Measurements from ENCODE around the gene NELFCD. TPM values are rescaled to one million over a fixed set of nuclear protein-coding genes. Genes with fewer than 3 reads are reported as not detected.
"Not testable (repeated sequence)": the region's sequence is repeated elsewhere in the genome, so short reads cannot be mapped to it uniquely, and the experiment has no call there.

The NELFCD gene
- total RNA-seq, 1 donor from 2014 or later, result 30.6 TPM

DNA sequence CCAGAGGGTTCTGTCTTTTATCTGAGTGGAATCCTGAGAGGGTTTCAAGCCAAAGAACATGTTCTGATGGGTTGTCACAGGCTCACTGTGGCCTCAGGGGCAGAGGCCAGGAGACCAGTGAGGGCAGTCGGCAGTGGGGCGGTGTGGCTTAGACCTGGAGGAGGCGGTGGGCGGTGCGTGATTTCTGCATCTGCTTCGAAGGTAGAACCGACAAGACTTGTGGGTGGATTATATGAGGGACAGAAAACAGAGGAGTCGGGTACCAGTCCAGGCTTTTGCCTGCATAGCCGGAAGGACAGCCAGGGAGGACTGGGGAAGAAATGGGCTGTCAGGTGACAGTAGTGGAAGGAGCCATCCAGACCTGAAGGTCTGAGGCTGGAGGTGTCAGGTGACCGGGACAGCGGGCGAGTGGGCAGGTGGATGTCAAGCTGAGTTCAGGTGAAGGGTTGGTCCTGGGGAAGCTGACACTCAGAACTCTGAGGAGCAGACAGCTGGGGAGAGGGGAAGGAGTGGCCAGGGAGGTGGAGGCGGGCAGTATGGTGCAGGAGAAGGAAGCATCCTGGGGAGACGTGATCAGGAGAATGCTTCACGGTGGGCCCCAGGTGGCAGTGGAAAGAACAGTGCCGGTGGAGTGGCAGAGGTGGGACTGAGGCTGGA, 22.9 kb downstream of the NELFCD start:
- intact Hi-C loops (cut with DNase I), result loop anchor here (2.0 kb wide), 1 partner anchor 21 kb away; no protein-coding TSS in a partner anchor
- DNase-seq (ENCODE audit: missing footprints), result no peak
- ATAC-seq, result no peak

DNA sequence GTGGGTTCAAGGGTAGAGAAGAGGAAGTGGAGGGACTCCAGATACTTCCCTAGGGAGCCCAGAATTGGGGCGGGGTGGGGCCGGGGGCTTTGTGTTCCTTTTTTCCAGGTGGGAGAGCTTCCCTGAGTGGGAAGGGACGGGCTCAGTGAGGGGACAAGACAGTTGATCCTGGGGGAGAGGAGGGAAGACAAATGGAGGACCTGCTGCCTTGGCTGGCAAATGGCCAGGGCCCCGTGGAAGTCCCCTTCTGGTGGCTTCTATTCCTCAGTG, 23.4 kb downstream of the NELFCD start:
- intact Hi-C loops (cut with DNase I), result loop anchor here (2.0 kb wide), 1 partner anchor 22 kb away; no protein-coding TSS in a partner anchor
- DNase-seq (ENCODE audit: missing footprints) (peak; percentile 85), ATAC-seq (no peak)

DNA sequence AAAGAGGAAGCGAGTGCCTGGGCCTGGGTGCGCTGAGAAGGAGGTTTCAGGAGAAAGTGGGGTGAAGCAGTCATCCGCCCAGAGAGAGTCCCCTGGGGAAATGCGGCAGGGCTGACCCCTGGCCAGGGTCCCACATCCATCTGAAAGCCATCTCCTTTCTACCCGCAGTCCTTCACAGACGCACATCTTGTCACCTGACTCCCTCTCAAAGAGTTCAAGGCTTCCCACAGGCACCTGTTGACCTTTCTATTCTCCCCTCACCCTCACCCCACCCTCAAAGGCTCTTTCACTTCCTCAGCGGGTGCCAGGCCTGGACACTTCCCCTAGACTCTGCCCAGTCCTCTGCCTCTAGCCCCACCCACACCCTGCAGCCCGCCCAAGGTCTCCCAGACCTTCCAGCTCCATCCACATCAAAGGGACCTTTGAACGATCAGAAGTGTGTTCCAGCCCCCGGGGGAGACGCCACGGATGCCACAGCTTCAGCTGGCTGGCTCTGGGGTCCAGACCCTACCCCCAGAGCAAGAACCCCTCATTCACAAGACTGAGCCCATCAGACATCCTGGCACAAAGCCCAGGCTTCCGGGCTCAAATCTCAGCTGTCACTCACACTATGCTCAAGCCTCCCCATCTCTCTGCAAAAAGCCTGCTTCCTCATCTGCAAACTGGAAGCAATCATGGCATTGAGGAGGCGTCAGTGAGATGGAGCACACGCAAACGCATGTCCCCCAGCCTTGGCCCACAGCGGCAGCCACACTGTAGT, 23.9 kb downstream of the NELFCD start:
- intact Hi-C loops (cut with DNase I), result loop anchor here (2.0 kb wide), 1 partner anchor 22 kb away; no protein-coding TSS in a partner anchor
- peak; percentile 61 for ATAC-seq
- DNase-seq (ENCODE audit: missing footprints), result peak; percentile 82

DNA sequence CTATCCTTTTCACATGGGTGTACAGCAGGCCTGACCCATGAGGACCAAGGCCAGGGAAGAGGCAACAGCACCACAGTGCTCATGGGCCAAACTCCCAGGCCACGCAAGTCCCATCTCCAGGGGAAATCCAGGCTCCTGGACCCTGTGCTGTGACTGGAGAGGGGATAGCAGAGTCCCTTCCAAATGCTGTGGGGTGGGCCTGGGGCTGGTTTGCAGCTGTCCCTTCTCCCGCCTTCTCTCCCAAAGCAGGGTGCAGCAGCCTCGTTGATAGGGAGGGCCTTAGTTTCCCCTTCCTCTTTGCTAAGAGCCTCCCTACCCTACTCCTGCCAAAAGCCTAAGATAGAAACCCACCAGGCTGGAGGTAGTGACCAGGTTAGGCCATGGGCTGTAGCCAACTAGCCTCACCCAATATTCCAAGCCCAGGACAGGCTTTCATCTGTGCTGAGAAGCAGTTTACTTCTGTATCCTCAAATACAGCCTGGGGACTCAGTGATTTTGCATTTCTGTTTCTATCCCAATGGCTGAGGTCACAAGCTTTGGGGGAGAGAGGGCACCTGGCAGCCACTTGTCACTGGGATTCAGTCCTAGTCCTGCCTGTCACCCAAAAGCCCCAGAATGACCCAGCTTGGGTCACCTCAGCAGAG, 24.6 kb downstream of the NELFCD start:
- DNase-seq (ENCODE audit: missing footprints), result no peak
- no peak for ATAC-seq
- intact Hi-C loops (cut with DNase I), result loop anchor here (2.0 kb wide), 1 partner anchor 23 kb away; no protein-coding TSS in a partner anchor

DNA sequence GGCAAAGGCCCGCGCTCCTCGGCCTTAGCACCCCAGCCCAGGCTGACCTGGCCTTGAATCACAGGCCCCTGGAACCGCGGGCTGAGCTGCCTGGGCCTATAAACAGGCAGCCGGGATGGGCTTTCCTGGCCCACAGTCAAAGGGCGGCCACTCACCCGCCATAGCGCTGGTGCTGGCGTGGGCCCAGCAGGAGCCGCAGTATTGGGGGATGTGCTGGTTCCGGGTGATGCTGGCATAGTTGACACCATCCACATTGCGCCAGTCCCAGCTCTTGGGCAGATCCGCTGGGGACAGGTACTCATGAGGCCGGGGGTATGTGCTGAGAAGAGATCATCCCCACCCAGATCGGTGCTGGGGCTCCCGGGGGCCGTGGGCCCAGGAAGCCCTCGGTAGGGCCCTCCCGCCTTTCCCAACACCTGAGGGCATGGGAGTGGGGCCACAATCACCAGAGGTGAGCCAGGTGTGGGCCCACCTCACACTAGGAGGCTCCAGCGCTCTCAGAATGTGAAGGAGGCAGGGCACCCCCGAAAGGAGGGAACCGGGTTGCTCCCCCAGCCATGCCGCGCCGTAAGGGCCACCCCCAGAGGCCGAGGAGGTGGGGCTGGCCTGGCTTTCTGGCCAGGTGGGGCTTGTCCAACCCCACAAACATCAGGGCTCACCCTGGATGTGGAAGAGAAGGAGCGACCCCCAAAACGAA, 25.3 kb downstream of the NELFCD start:
- intact Hi-C loops (cut with DNase I), result no loop called here
- ATAC-seq, result peak; percentile 2
- no peak for DNase-seq (ENCODE audit: missing footprints)

DNA sequence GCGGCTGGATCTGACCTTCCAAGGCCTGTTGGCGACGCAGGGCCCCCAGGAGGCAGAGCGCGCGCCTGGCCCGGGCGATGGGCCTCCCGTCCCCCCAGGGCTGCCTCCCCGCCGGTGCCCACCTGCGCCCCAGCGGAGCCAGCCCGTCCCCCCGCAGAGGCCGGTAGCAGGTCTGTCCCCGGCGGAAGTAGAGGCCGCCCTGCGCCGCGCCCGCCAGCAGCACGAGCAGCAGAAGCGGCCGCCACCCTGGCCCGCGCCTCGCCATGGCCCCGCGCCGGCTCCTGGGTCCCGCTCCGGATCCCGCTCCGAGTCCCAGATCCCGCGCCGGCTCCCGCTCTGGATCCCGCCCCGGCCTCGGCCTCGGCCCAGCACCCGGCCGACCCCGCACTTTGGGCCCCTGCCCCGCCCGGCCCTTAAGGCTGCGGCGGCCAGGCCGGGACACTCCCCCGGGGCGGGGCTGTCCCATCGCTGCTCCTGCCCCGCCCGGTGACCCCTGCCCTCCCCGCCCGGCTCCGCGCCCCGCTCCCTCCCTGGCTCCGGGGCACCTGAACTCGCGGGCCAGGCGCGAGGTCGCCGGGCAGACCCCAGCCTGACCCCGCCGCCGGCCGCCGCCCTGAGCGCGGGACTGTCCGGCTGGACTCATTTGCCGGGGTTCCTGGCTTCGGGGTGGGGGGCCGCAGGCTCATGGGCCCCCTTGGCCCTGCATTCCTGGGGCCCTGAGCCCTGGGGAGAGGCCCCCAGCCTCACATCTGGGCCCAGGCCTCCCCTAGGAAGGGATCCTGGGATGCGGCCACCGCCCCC, 26.0 kb downstream of the NELFCD start, which contains the start of gene CTSZ:
Gene CTSZ, minus strand, starts transcription at position 391 of the 801 bp plus-strand sequence. Its CDS starts 126 bp downstream, at position 265.
- intact Hi-C loops (cut with DNase I), result no loop called here
- ATAC-seq, result peak; percentile 89
- DNase-seq (ENCODE audit: missing footprints), result peak; percentile 89

DNA sequence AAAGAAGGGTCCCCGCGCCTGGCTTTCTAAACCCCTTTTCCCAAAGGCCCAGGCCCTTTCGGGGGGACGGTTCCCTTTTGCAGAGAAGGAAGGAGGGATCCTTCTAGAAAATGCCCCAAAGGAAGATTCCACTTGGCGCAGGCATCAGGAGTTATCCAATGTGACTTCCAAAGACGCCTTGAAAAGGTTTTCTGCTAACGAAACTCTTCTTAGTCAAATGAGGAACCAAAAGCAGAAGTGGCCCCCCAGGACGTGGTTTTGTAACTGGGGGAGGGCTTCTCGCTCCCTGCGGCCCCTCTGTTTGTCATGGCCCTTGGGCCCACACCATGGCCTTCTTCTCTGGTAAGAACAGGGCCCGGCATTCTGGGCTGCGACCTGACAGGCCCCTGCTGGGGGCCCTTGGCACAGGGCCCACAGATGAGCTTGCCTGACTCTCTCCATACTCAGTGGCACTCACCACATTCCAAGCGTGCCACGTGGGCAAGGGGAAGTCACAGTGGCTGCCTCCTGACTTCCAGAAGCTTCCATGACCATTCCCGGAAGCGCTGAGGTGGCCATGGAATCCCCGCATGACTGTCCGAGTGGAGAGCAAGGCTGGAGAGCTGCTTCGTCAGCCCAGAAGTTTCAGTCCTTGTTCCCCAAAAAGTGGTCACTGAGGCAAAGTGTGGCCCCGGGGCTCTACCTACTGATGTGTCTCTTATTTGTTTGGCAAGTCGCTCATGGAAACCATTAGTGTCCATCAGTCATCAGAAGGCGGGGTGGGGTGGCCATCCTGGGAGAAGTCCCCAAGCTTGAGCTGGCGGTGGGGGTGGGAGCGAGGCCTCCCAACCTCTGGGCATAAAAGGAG, 26.8 kb downstream of the NELFCD start:
- intact Hi-C loops (cut with DNase I), result no loop called here
- peak; percentile 77 for DNase-seq (ENCODE audit: missing footprints)
- ATAC-seq, result no peak

DNA sequence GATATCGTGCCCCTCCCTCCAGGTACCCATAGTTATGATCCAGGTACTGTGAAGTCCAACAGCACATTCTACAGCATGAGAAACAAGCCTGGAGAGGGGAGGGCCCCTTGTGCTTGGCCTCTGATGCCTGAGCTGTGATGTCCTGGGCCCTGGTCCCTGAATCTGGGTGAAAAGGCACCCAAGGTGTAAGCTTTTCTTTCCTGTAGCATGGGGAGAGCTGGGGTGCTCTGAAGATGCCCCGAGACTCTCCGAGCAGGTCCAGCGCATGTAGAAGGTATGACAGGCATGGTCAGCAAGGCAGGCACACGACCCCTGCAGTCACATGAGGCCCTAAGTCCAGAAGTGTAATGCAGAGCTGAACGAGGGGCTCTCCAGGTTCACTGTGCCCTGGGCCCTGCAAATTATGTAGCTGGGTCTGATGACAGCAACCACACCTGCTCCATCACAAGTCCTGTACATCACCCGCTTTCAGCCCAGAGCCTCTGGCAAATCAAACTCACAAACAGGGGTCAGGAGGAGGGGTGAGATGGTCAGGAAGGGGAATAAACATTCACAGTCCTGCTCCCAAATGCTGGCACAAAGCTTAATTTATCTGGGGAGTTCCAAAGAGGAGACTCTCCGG, 27.8 kb downstream of the NELFCD start:
- ATAC-seq, result no peak
- intact Hi-C loops (cut with DNase I), result no loop called here
- no peak for DNase-seq (ENCODE audit: missing footprints)

DNA sequence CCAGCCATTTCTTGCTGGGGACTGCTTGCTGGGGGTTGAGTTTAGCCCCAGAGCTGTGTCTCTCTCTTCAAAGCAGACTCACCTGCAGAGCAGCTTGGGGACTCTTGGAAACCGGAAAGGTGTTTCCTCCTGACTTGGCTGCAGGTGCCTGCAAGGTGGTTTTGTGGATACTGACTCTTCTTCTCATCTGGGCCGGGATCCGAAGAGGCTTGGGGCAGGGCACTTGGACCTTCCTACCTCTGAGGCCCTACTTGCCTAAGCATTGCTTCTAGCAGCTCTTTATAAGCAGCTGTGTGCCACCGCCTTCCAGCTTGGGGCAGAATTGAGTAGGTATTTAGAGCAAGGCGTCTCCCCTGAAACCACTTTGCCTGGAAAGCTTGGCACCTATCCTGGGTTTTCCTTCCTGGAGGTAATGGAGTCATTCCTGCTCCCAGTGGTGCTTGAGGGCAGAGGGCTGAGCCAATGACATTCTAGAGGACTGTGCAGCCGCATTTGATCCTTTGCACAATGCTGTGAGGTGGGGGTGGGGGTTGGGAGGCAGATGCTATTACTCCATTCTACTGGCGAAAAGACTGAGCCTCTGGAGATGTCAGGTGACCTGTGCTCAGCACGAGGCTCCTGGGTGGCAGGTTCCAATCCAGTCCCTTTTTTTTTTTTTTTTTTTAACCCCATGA, 29.4 kb downstream of the NELFCD start:
- DNase-seq (ENCODE audit: missing footprints) (no peak), ATAC-seq (no peak)

DNA sequence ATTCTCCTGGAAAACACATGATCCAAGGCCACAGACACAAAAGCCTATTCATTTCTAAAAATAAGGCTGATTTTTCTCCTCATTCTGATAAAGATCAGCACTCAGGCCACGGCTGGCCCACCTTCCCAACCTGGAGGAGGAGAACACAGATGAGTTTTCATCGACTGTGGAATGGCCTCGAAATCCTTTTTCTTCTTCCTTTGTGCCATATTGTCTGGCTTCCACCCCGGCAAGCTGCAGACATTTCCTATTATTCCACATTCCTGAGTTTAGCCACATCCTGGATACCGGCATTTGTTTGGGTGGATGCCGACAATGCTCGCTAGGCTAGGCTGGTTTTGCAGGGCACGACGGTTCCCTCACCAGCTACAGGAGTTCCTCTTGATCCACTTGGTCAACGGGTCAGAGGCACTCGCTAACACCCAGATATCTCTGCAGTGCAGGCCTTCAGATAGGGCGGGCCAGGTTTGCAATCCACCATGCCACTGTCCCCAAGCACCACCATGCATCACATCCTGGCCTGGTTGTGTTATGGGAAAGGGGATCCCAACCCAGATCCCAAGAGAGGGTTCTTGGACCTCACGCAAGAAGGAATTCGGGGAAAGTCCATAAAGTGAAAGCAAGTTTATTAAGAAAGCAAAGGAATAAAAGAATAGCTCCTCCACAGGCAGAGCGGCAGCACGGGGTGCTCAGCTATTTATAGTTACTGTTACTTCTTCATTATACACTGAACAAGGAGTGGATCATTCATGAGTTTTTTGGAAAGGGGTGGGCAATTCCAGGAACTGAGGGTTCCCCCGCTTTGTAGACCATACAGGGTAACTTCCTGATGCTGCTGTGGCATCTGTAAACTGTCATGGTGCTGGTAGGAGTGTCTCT, 30.2 kb downstream of the NELFCD start:
- DNase-seq (ENCODE audit: missing footprints), result no peak
- intact Hi-C loops (cut with DNase I), result no loop called here
- ATAC-seq, result no peak

More for the DNA sequence above, 29.4 kb downstream of the NELFCD start:
- intact Hi-C loops (cut with DNase I), result no loop called here

DNA sequence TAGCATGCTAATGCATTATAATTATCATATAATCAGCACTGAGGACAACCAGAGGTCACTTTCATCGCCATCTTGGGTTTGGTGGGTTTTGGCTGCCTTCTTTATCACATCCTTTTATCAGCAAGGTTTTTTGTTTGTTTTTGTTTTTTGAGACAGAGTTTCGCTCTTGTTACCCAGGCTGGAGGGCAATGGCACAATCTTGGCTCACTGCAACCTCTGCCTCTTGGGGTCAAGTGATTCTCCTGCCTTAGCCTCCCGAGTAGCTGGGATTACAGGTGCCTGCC, 30.8 kb downstream of the NELFCD start:
- DNase-seq (ENCODE audit: missing footprints); ATAC-seq; intact Hi-C loops (cut with DNase I): not testable (repeated sequence)

DNA sequence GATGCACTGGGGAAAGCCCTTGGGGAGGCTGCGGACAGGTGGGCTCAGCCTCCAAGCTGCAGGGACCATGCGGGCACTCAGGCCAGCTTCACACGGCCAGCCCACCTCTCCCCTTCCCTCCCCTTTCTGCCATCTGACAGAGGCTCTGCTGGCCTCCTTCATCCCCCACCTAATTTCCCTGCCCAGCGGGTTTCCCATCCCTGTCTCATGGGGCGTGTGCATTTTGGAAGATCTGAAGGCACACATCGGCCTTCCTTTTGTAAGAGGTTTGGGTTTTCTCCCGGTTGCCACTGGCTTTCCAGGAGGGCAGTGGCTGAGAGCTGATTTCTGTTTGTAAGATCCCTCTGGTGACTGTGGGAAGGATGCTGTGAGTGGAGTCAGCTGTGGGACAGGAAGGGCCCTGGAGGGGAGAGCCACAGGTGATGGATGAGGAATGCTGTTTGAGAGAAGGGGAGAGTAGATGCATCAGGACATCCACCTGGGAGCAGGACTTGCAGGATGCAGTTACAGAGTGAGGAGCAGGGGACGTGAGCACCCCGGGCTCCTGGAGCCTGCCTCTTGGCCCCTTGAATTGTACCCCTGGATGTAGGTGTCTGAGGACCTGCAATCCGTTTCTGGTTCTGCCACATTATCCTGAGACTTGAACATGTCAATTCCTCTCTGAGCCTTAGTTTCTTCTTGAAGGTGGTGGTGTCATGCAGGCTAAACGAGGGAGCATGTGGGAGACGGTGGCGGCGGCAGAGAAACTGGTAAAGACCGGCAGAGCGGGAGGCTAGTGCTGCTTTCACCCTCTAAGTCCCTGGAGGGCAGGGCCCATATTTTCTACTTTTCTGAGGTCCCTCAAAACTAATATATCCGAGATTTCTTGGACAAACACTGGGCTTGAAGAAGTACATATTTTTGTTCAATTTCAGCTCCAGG, 32.2 kb downstream of the NELFCD start:
- ATAC-seq, result no peak
- intact Hi-C loops (cut with DNase I), result no loop called here

DNA sequence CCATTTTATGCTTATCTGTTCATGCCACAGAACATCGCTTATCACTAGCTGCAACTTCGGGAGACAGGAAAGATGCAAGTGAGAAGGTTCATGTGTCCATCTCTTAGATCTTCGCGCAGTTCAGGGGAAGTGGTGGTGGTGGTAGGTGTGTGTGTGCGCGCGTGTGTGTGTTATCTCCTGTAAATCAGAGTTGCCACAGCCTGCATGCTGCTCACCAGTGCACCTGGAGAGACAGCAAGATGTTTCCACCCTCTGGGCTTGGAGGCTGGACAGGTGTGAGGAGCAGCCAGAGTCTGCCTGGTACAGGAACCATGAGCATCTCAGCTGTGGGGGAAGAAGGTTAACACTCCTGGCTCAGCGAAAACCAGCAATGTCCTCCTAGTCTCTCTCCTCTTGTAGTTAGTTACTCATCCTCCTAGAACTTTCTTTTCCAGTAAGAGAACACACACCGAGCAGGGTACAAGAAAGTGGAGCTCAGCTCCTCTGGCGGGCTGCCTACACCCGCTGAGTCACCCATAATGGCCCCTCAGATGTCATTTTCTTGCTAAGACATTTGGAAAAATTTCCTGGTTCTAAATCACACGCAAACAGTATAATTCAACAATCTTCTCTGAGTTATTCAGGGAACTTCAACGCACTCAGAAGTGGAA, 33.0 kb downstream of the NELFCD start:
- intact Hi-C loops (cut with DNase I), result no loop called here
- DNase-seq (ENCODE audit: missing footprints) (no peak), ATAC-seq (no peak)

More for the DNA sequence above, 32.2 kb downstream of the NELFCD start:
- DNase-seq (ENCODE audit: missing footprints), result no peak

DNA sequence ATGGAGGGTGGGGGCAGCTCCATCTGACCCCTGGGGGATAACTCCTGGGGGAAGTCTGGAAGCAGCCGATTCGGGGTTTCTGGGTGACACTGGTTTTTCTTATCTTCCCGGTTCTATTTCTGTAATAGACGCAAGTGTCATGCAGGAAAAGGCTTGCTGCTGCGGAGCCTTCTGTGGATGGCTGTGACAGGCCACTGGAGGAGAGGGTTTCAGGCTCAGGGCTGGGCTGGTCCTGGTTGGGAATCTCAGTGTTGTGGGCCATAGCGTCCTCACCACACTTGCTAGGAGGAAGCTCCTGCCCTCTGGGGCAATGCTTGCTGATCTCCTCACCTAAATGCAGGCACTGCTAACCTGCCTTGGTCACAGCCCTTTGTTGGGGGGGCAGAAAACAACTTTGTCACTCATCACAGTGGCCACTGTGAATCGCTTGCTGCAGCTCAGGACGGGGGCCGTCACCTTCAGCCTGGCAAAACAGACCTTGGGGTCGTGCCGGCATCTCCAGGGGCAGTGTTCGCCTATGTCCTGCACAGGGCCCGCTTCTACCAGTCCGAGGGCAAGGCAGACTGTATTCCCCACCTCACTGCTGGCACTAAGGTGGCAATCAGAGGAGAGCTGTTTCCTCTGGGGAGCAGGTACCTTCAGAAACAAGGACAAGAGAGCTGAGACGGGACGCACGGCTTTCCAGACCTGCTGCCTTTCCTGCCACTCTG, 33.8 kb downstream of the NELFCD start:
- ATAC-seq, result no peak
- no peak for DNase-seq (ENCODE audit: missing footprints)
- intact Hi-C loops (cut with DNase I), result no loop called here
